Measurements from ENCODE around the gene TNFRSF1A. TPM values are rescaled to one million over a fixed set of nuclear protein-coding genes. Genes with fewer than 3 reads are reported as not detected.

The TNFRSF1A gene
- total and polyA plus RNA-seq, 9 of the 15 experiments (the other 6 are each of a cell fraction or from before 2014, with no cell fraction given), result 0.76 to 43.5 (median 30.0) TPM

- TF ChIP-seq ZNF436 (CRISPR knock-in tag; IDR thresholded peaks at IDR 0.05) (no peak), LCOR (CRISPR knock-in tag; IDR thresholded peaks at IDR 0.05) (peak; percentile 50), ZNF639 (CRISPR knock-in tag; conservative IDR thresholded peaks at IDR 0.05 in 1 of 2, IDR thresholded peaks at IDR 0.05 in 1 of 2) (0 out of 4 replicates have a peak, but pooled peaks of 1 of the 2 experiments have one; percentile 50), HNRNPLL (IDR thresholded peaks at IDR 0.05; ENCODE audit: low read depth, low read length, poor library complexity, severe bottlenecking) (no peak), HOMEZ (CRISPR knock-in tag; IDR thresholded peaks at IDR 0.05) (no peak), L3MBTL2 (IDR thresholded peaks at IDR 0.05) (peak; percentile 95), MITF (IDR thresholded peaks at IDR 0.05) (peak; percentile 80; the same call in 1 of the 2 replicates), KLF1 (tag; IDR thresholded peaks at IDR 0.05) (0 out of 2 replicates have a peak, but pooled peaks have one; percentile 32), CREB3L1 (IDR thresholded peaks at IDR 0.05; ENCODE audit: borderline replicate concordance, low read depth) (peak; percentile 29; the same call in 1 of the 2 replicates), PRDM10 (IDR thresholded peaks at IDR 0.05; ENCODE audit: partially characterized antibody) (no peak), CREB5 (CRISPR knock-in tag; IDR thresholded peaks at IDR 0.05) (no peak), KDM1A (IDR thresholded peaks at IDR 0.05) (no peak), TCFL5 (CRISPR knock-in tag; conservative IDR thresholded peaks at IDR 0.05) (no peak), BCL6 (CRISPR knock-in tag; IDR thresholded peaks at IDR 0.05) (no peak)
Measured at GRCh38 chr12:6383572-6384498, 42.0 kb upstream of the TNFRSF1A start, which contains the start of gene LTBR (continued).

All from K562 (cell line).